Stimulated activated CD8-positive, alpha-beta memory T cell treated with anti-CD3 and anti-CD28 coated beads, Interleukin-2, amount 100 ng/mL, for 48 hours (primary cell): ENCODE measurements around the gene LEMD3.
"Not testable (repeated sequence)": the region's sequence is repeated elsewhere in the genome, so short reads cannot be mapped to it uniquely, and the experiment has no call there.

Source experiments
- DNase-seq, 2 donors: peaks; one replicate each; pipeline ENCODE4 v3.0.0-alpha.2; 2020; ENCODE audit warnings: low read depth in 2 of 2

The LEMD3 gene

DNA sequence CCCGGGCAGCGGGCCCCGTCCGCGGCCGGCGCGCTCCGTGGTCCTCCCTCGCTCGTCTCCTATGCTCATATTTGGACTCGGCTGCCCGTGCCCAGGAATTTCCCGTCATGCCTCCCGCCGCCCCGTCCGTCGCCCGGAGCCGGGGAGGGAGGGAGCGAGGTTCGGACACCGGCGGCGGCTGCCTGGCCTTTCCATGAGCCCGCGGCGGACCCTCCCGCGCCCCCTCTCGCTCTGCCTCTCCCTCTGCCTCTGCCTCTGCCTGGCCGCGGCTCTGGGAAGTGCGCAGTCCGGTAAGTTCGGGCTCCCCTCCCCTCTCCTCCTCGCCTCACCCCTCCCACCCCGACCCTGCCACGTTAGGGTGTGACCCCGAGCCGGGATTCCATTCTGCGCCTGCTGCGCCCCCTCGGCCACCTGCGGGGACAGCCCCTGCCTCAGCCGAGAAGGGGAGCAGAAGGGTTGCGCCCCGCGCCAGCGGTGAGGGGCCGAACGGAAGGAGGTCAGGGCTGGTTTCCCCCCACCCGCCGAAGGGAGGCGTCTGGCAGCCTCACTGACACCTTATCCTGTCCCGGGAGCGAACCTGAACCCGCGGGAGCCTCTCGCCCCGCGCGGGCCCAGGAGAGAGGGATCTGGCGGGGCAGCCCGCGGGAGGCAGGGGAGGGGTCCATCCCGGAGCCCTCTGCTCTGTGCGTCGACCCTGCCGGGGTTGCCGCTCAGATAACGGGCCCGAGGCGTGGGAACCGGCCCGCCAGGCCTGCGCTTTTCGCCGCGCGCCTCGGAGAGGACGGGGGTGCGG lies 109.4 kb downstream of the LEMD3 start, which contains the start of gene MSRB3:
Gene MSRB3, plus strand, starts transcription at position 108 of the 793 bp plus-strand sequence. CDS start 29,897 bp downstream, outside the sequence.
- no peak for DNase-seq

GRCh38 chr12:65279369-65280112 lies 110.2 kb downstream of the LEMD3 start:
- no peak for DNase-seq

DNA sequence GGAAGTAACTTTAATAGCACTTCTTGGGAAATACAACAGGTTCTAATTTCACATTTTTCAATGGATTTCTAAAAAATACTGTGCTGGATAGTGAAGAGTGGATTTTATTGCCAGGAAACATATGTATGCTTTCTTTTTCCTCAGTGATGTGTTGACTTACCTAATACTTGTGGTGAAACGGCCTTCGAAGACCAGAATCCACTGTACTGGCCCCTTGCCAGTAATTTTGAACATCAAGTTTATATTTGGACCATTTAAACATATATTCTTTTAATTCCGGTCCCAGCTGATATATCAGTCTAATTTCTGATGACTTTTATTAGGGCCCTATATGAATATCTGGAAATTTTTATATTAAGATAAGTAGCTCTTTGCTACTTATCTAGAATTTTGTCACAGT lies 110.9 kb downstream of the LEMD3 start:
- no peak for DNase-seq

DNA sequence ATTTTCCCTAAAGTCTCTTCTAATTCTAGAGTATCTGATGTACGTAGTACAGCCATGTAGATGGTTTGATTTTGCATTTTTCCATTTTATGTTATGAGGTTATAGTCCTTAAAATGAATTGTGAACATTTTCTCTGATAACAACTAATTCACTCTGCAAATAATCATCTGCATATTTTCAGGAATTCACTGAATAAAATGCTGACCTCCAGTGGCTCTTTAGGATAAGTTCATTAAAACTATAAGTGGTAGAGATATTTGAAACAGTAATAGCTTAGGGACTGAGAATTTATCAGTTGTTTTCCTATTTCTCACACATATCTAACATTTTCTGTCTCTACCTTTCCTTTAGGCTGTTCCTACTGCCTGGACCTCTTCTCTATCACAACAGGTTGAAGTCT lies 113.5 kb downstream of the LEMD3 start:
- DNase-seq, result no peak

DNA sequence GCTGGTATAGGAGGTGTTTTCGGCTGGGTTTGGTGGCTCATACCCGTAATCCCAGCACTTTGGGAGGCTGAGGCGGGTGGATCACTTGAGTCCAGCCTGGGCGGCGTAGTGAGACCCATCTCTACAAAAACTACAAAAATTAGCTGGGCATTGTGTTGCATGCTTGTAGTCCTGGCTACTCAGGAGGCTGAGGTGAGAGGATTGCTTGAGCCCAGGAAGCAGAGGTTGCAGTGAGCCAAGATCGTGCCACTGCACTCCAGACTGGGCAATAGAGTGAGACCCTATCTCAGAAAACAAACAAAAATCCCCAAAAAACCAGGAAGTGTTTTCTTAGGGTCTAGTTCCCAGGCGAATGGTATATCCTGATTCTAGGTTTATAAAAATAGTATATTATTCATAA lies 116.1 kb downstream of the LEMD3 start:
- DNase-seq, result not testable (repeated sequence)

- DNase-seq, result no peak
Measured at GRCh38 chr12:65287426-65287825, 118.0 kb downstream of the LEMD3 start.

- no peak for DNase-seq
Measured at GRCh38 chr12:65292241-65292640, 122.9 kb downstream of the LEMD3 start.

DNA sequence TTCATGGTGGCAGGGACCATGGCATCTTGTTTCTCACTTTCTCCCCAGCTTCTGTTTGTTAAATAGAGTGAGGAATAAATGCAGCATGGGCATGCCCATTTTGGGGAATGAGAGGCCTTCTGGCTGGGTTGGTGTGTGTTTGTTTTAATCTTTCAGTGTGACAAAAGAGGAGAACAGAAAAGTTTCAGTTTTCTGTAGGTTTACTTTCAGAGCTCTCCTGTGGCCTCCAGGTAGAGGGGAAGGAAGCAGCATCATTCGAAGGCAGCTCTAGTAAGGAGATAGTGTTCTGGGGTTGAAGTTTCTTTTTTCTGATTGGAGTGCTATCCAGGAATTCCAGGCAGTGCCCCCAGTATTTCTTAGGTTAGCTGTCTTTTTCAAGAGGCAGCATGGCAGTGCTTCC lies 124.4 kb downstream of the LEMD3 start:
- DNase-seq, result no peak

DNA sequence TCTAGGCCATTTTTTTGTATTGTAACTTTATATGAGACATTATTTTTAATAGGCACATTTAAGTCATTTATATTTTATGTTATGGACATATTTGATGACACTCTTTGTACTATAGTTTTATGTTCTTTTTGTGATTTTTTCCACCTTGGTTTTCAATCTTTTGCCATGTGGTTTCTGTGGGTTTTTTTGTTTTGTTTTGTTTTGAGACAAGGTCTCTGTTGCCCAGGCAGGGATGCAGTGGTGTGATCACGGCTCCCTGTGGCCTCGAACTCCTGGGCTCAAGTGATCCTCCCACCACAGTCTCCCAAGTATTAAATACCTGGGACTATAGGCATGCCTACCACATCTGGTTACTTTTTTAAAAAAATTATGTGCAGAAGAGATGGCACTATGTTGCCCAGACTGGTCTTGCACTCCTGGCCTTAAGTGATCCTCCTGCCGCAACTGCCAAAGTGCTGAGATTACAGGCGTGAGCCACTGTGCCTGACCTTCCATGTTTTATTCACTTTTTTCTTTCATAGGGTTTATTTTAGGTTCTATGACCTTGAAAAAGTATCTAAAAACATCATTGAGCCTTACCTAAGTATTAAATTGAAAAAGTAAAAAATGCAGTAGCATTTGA lies 125.4 kb downstream of the LEMD3 start:
- no peak for DNase-seq

- no peak for DNase-seq
Measured at GRCh38 chr12:65296508-65297265, 127.3 kb downstream of the LEMD3 start.
